Heart left ventricle (tissue), 13 donors: ENCODE measurements around the gene SORCS2.

Experiments
- CTCF ChIP-seq, 12 donors: fragments of 200-600 bp; sonication (generic) in 4 of 12; IDR thresholded peaks; one replicate each; pipeline versions ENCODE4 v1.5.0 to v1.8.0; 2018 to 2022; ENCODE audit warnings: antibody characterized with exemption in 12 of 12, mild to moderate bottlenecking in 5 of 12
- POLR2A ChIP-seq, 2 donors: fragments of 450-650 bp; IDR thresholded peaks; one replicate each; pipeline ENCODE4 v1.6.1; 2017; ENCODE audit warnings: antibody characterized with exemption in 2 of 2, mild to moderate bottlenecking in 2 of 2, moderate library complexity in 2 of 2
- donor health status: ischemic (EF 13 %, LVEDD 7.1; RV severe dilation, severe dysfunction).
- donor health status: DM: no; HTN: yes; CAD: no.
- donor health status: DM: no; HTN: no; CAD: no.
- donor health status: ischemic (EF 25% LVEDD 6.9; RV normal size, moderate dysfunction).
- donor health status: ischemic (EF 25% LVEDD 5.7; RV mildly dilated, moderate dysfunction).
- donor health status: ischemic (EF 35%, LVEDD 5.7; RV mildly dilated, moderate dysfunction).
- donor health status: nonischemic (EF 11% LVEDD 7.7; RV severe dilation, severe dysfunction).
- donor health status: DM: yes; HTN: yes; CAD: no.
- donor health status: PGD.
- donor health status: ischemic (EF 29% LVEDD 5.4; RV normal size, mild dysfunction).
- donor health status: nonischemic (EF 23%, LVEDD 6.1; RV moderate dilation, normal function).

GRCh38 chr4:7689773-7690693, 497.7 kb downstream of the SORCS2 start:
- no peak for TF ChIP-seq CTCF (IDR thresholded peaks at IDR 0.05)
- no peak for TF ChIP-seq POLR2A (IDR thresholded peaks at IDR 0.05)
